IPS-18a (cell line): ENCODE results near the gene GNL2.
"Not testable (repeated sequence)": the region's sequence is repeated elsewhere in the genome, so short reads cannot be mapped to it uniquely, and the experiment has no call there.

ENCODE experiments used
- H3K27ac ChIP-seq: one replicate; pipeline ENCODE4 v1.5.1; 2013; ENCODE audit warnings: low read length
- H3K27me3 ChIP-seq: one replicate; pipeline ENCODE4 v1.6.1; 2013; ENCODE audit warnings: mild to moderate bottlenecking, low read length; ENCODE audit not compliant: control insufficient read depth, insufficient read depth
- H3K36me3 ChIP-seq: one replicate; pipeline ENCODE4 v1.6.1; 2013; ENCODE audit warnings: low read depth, low read length; ENCODE audit not compliant: control insufficient read depth
- H3K4me1 ChIP-seq: one replicate; pipeline ENCODE4 v1.6.1; 2013; ENCODE audit warnings: low read depth, low read length; ENCODE audit not compliant: control insufficient read depth
- H3K4me3 ChIP-seq: one replicate; pipeline ENCODE4 v1.5.1; 2013; ENCODE audit warnings: low read length
- H3K9ac ChIP-seq: one replicate; pipeline ENCODE4 v1.6.1; 2013; ENCODE audit warnings: mild to moderate bottlenecking, low read length, moderate library complexity
- H3K9me3 ChIP-seq: one replicate; pipeline ENCODE4 v1.6.1; 2013; ENCODE audit warnings: low read depth, low read length; ENCODE audit not compliant: control insufficient read depth

GNL2 gene

DNA sequence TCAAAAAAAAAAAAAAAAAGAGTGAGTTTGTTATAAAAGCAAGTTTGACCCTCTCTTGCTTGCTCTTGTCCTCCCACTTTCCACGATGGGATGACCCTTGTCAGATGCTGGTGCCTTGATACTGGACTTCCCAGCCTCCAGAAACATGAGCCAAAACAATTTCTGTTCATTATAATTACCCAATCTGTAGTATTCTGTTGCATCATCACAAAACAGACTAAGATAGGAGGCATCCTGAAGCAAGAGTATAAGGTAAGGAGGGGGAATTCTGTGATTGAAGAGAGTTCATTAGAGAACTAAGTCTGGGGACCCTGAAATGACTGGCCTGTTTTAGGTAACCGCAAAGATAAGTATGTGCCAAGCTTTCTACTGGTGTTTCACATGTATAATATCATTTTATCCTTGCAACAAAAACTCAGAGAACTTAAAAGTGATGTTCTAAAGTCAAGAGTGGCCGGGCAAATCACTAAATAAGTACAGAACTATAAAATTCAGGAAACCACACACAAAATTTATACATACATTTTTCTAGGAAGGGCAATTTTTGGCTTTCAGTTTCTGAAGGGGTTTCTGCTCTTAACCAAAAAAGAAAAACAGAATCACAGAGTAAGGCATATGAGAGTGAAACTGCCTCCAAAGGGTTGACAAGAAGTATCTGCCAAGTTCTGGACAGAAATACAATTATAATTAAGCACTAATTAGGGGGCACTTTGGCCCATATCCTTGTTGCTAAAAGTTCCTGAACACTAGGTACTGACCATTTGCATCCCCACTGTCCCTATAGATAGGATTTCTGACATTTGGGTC is 25.0 kb downstream of the GNL2 start:
- Histone ChIP-seq H3K9ac (no peak overlapping the region), H3K36me3 (peaks cover 96% of the 10 kb centered on the region), H3K4me1 (no peaks in the 10 kb centered on the region), H3K9me3 (no peaks in the 10 kb centered on the region), H3K27me3 (no peaks in the 10 kb centered on the region), H3K4me3 (no peak overlapping the region), H3K27ac (no peak overlapping the region)

DNA sequence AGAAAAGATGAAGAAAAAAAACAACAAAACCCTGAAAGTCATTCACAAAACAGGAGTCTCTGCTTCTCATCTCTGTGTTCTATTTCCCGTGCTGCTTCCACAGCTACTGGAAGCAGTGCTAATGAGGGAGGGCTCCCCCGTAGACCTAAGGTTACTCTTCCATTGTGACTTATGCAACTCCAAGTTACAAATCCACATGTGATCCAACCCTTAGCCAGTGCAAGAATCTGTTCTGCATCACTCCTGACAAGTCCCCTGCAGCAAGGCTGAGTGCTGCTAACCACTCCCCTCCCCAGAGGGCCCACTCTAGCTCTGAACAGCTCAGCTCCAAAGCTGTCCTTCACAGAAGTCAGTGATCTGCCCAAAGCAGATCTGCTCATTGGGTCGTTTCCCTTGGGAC is 28.7 kb downstream of the GNL2 start:
- H3K9ac ChIP-seq: no peak overlapping the region
- no peak overlapping the region for H3K4me3 ChIP-seq
- H3K27ac ChIP-seq: no peak overlapping the region
- H3K27me3 ChIP-seq: no peaks in the 10 kb centered on the region
- no peaks in the 10 kb centered on the region for H3K9me3 ChIP-seq
- H3K36me3 ChIP-seq: peaks cover 74% of the 10 kb centered on the region
- no peaks in the 10 kb centered on the region for H3K4me1 ChIP-seq

DNA sequence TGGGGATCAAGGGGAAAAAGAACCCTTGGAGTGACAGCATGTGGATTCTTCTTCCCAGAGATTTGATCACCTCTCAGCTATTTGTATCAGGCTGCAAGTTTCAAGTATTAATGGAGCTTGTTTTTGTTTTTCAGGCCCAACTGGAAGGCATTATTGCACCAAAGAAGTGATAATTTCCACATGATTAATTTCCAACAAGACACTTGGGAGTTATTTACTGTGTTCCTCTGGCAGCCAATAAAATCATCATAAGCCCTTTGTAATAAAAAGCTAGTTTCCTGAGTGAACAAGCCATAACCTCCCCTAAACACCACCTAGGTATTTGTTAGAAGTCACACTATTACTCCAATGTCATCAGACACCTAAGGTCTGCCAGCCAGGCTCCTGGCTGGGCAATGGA is 30.8 kb downstream of the GNL2 start:
- H3K4me3 ChIP-seq: no peak overlapping the region
- H3K9ac ChIP-seq: no peak overlapping the region
- no peak overlapping the region for H3K27ac ChIP-seq
- H3K36me3 ChIP-seq: peaks cover 55% of the 10 kb centered on the region
- H3K9me3 ChIP-seq: no peaks in the 10 kb centered on the region
- no peaks in the 10 kb centered on the region for H3K4me1 ChIP-seq
- no peaks in the 10 kb centered on the region for H3K27me3 ChIP-seq

DNA sequence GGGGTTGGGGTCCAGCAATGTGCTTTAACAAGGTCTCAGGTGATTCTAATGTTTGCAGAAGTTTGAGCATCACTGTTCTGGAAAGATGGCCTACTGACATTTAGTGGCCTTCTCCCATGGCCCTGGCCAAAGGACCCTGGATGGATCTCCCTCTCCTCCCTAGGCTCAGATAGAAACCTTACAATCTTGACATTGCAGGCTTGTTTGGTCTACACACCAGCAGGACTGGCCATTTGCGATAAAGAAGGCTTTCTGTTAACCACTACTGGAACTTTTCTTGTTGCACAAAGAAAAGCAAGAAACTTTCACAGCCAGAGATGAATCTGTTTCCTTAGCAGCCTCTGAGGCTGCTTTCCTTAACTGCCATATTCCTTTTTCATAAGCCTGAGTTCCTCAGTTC is 32.8 kb downstream of the GNL2 start:
- Histone ChIP-seq H3K9ac (no peak overlapping the region), H3K27me3 (no peaks in the 10 kb centered on the region), H3K9me3 (no peaks in the 10 kb centered on the region), H3K36me3 (peaks cover 36% of the 10 kb centered on the region), H3K27ac (no peak overlapping the region), H3K4me1 (no peaks in the 10 kb centered on the region), H3K4me3 (no peak overlapping the region)

DNA sequence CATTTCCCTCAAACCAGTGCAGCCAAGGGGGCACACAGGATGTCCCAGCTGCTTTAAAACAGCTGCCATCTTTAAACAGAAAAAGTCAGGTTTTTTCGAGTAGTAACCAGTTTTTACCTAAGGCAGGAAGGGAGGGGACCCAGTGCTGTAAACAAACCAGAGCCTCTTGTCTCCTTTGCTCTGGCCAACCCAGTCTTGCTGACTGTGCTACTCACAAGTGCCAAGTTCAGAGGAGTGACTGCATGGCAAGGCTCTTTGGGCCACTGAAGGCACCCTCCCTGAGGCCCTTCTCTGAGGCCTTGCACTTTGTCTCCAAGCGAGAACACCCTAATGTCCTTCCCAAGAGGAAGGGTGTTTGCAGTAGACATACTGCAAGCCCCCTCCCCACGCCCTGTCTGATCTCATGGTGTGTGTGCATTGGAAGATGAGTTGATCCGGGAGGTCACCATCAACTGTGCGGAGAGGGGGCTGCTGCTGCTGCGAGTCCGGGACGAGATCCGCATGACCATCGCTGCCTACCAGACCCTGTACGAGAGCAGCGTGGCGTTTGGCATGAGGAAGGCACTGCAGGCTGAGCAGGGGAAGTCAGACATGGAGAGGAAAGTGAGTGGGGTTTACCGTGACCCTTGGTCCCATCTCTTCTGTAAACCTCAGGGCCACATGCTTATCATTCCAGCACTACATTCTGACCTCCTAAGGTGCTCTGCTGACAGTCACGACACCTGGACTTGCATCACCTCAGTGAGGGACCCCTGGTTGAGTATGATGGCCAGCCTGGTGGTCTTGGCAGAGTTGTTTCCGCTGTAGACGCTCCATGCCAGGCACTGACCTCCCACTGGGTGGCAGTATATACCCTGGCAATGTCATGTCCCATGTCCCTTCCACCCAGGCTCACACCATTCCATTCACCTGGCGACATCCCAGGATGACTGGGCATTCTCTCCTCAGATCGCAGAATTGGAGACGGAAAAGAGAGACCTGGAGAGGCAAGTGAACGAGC is 34.3 kb downstream of the GNL2 start:
- H3K9ac ChIP-seq: no peak overlapping the region

DNA sequence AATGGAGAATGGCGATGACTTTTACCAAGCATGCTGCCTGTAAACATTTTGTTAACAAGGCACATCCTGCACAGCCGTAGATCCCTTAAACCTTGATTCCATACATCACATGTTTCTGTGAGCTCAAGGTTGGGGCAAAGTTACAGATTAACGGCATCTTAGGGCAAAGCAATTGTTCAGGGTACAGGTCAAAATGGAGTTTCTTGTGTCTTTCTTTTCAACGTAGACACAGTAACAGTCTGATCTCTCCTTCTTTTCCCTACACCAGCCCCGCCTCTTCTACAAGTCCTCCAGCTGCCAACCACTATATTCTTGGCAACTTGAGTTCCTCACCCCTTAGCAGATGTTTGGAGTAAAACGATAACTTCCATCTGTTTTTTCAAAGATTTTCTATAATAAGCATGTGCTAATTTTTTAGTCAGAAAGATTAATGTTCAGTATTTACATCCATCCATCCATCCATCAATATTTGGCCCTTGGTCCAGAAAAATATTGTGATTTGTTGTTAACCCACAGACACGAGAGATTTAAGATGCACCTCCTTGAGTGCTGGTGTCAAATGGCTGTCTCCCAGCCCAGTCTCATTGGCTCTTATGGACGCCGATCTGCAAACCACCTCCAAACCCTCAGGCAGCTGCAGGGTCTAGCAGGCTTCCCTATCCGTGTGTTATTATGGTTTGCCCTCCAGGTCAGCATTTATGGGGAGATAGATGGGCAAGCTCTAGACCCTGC is 35.2 kb downstream of the GNL2 start:
- Histone ChIP-seq H3K4me3 (no peak overlapping the region), H3K27me3 (no peaks in the 10 kb centered on the region), H3K27ac (no peak overlapping the region), H3K9ac (no peak overlapping the region), H3K4me1 (peaks cover 6% of the 10 kb centered on the region), H3K9me3 (no peaks in the 10 kb centered on the region), H3K36me3 (peaks cover 11% of the 10 kb centered on the region)

More for the DNA sequence above, 34.3 kb downstream of the GNL2 start:
- no peak overlapping the region for H3K27ac ChIP-seq
- no peaks in the 10 kb centered on the region for H3K27me3 ChIP-seq
- H3K4me1 ChIP-seq: peaks cover 5% of the 10 kb centered on the region
- peaks cover 20% of the 10 kb centered on the region for H3K36me3 ChIP-seq
- H3K4me3 ChIP-seq: no peak overlapping the region
- H3K9me3 ChIP-seq: no peaks in the 10 kb centered on the region

DNA sequence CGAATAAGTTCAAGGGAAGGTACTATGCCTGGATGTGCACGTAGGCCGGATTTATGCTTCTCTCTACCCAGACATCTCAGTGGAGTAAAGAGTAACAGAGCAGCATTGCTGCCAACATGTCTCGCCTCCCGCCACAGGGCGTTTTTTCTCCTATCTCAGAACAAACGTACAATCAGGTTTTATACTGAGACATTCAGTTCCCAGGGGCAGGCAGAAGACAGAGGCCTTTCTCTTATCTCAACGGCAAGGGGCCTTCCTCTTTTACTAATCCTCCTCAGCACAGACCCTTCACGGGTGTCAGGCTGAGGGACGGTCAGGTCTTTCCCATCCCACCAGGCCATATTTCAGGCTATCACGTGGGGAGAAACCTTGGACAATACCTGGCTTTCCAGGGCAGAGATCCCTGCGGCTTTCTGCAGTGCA is 35.8 kb downstream of the GNL2 start:
- not testable (repeated sequence) for H3K27ac ChIP-seq, H3K9me3 ChIP-seq, H3K36me3 ChIP-seq

DNA sequence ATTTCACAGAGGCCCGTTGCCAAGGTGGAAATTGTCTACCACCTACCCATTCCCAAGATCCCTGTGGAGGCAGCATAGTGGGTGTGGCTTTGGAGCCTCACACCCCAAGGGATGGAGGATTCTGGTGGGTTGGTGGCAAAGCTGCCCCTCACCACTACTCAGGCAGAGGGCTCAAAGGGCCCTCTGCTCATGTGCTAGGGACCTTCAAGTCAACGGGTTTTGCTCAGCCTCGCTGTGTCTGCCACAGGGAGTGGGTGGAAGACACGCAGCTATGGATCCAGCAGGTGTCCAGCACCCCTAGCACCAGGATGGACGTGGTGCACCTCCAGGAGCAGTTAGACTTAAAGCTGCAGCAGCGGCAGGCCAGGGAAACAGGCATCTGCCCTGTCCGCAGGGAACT is 36.7 kb downstream of the GNL2 start:
- no peaks in the 10 kb centered on the region for H3K27me3 ChIP-seq
- no peak overlapping the region for H3K9ac ChIP-seq
- H3K27ac ChIP-seq: no peak overlapping the region
- H3K36me3 ChIP-seq: peaks cover 2% of the 10 kb centered on the region
- peaks cover 6% of the 10 kb centered on the region for H3K4me1 ChIP-seq
- H3K9me3 ChIP-seq: no peaks in the 10 kb centered on the region
- no peak overlapping the region for H3K4me3 ChIP-seq

More for the DNA sequence above, 35.8 kb downstream of the GNL2 start:
- not testable (repeated sequence) for H3K4me1 ChIP-seq, H3K27me3 ChIP-seq, H3K9ac ChIP-seq, H3K4me3 ChIP-seq

DNA sequence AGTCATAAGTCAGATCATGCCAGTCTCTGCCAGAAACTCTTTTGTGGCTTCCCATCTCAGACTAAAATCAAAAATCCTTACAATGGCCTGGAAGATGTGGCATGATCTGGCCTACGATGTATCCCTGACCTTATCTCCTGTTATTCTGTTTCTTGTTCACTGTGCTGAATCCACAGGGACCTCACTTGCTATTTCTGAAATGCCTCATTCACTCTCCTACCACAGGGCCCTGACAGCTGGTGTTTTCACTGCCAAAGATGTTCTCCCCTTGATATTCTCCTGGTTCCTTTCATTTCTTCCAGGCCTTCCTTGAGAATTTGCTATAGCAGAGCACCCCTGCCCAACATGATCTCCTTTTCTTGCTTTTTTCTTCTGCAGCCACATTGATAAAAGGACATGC is 37.3 kb downstream of the GNL2 start:
- Histone ChIP-seq H3K4me3 (no peak overlapping the region), H3K27ac (no peak overlapping the region), H3K27me3 (no peaks in the 10 kb centered on the region), H3K9me3 (no peaks in the 10 kb centered on the region), H3K36me3 (peaks cover 2% of the 10 kb centered on the region), H3K4me1 (peaks cover 6% of the 10 kb centered on the region), H3K9ac (no peak overlapping the region)

DNA sequence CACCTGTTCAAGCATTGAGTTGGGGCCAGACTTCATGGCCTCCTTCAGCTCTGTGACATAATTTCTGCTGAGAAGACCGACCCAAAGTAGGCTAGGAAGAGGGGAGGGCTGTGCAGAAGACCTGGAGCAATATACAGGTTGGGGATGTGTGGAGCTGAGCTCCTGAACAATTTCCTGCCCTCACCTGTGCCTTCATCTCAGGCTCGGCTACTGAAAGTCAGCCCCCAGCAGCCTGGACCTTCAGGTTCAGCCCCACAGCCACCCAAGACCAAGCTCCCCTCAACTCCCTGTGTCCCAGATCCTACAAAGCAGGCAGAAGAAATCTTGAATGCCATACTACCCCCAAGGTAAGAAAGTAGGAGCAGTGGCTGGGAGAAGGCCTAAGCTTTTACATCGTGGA is 38.3 kb downstream of the GNL2 start:
- Histone ChIP-seq H3K27me3 (no peaks in the 10 kb centered on the region), H3K4me3 (peak overlapping the region; percentile 72), H3K36me3 (peaks cover under 1% of the 10 kb centered on the region), H3K9ac (peak overlapping the region; percentile 77), H3K27ac (peak overlapping the region; percentile 55), H3K9me3 (no peaks in the 10 kb centered on the region), H3K4me1 (peaks cover 9% of the 10 kb centered on the region)

DNA sequence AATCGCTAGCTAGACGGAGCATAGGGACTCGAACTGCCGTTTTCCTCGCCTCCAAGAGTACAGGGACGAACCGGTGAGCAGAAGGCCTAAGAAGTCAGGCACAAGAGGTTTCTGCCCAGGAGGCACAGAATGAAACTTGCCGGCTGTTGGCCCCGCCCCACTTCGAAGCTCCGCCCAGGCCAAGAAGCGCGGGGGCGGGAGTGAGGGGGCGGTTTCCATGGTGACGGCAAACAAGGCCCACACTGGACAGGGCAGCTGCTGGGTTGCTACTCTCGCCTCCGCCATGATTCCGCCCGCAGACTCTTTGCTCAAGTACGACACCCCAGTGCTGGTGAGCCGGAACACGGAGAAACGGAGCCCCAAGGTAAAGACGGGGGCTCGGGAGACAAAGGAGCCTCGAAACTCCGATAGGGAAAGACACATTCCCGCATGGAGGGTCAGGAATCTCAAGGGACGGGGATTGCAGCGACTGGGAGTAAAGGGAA is 39.0 kb downstream of the GNL2 start, which contains the start of gene DNALI1:
DNALI1 (plus strand) TSS at position 229 of the 485 bp plus-strand sequence; CDS start at position 284, 55 bp downstream.
- H3K27ac ChIP-seq: peak within 1 kb of the TSS; percentile 55
- H3K4me1 ChIP-seq: peaks cover 9% of the 10 kb centered on the region
- H3K36me3 ChIP-seq: peaks cover 5% of the 10 kb centered on the region
- no peaks in the 10 kb centered on the region for H3K27me3 ChIP-seq
- peak within 1 kb of the TSS; percentile 72 for H3K4me3 ChIP-seq
- H3K9ac ChIP-seq: peak within 1 kb of the TSS; percentile 77
- no peaks in the 10 kb centered on the region for H3K9me3 ChIP-seq
